ENCODE data around the gene TLX3.

- no peak for TF ChIP-seq CTCF (IDR thresholded peaks at IDR 0.05)
- no peak for TF ChIP-seq POLR2A (IDR thresholded peaks at IDR 0.05)
Observed at GRCh38 chr5:171312129-171312974, 3.3 kb downstream of the TLX3 start.
